ENCODE data around the gene ARHGAP27. TPM values are rescaled to one million over a fixed set of nuclear protein-coding genes. Genes with fewer than 3 reads are reported as not detected.

Gene ARHGAP27
- total RNA-seq, 2 experiments from 2014 or later: 55.5 to 56.8 TPM

DNA sequence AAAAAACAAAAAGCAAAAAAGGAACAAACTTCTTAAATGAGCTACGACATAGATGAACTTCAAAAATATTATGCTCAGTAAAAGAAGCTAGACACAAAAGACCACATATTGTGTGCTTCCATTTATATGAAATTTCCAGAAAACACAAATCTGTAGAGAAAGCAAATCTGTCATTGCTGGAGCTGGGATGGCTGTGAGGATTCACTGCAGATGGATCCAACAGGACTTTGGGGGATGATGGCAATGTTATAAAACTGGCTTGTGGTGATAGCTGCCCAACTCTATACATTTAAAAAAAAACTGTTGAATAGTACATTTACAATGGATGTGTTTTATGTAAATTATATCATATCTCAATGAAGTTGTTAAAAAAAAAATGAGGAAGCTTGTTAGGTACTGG, 63.2 kb downstream of the ARHGAP27 start:
- H3K79me2 ChIP-seq (ENCODE audit: insufficient read depth, low read depth, low read length): no peaks in the 10 kb centered on the region
- intact Hi-C loops (cut with micrococcal nuclease; ENCODE audit: unreplicated experiment): no loop called here
- H3K36me3 ChIP-seq (ENCODE audit: insufficient read depth, low read length): no peaks in the 10 kb centered on the region
- no peaks in the 10 kb centered on the region for H3K9me3 ChIP-seq (ENCODE audit: low read length)
- H3K4me1 ChIP-seq (ENCODE audit: insufficient read depth, low read length, poor library complexity, severe bottlenecking): peaks cover 4% of the 10 kb centered on the region
- no peaks in the 10 kb centered on the region for H4K20me1 ChIP-seq (ENCODE audit: insufficient read depth, low read length)
- TF ChIP-seq, protein P1, sequence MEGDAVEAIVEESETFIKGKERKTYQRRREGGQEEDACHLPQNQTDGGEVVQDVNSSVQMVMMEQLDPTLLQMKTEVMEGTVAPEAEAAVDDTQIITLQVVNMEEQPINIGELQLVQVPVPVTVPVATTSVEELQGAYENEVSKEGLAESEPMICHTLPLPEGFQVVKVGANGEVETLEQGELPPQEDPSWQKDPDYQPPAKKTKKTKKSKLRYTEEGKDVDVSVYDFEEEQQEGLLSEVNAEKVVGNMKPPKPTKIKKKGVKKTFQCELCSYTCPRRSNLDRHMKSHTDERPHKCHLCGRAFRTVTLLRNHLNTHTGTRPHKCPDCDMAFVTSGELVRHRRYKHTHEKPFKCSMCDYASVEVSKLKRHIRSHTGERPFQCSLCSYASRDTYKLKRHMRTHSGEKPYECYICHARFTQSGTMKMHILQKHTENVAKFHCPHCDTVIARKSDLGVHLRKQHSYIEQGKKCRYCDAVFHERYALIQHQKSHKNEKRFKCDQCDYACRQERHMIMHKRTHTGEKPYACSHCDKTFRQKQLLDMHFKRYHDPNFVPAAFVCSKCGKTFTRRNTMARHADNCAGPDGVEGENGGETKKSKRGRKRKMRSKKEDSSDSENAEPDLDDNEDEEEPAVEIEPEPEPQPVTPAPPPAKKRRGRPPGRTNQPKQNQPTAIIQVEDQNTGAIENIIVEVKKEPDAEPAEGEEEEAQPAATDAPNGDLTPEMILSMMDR (conservative IDR thresholded peaks at IDR 0.05; ENCODE audit: low read length): no peak
- no peak overlapping the region for H2AFZ ChIP-seq (ENCODE audit: low read length)
- no peak for DNase-seq (ENCODE audit: low spot score)
- POLR2A ChIA-PET: interaction anchor here (0.5 to 1.0 kb wide), 2 partner anchors 10 to 68 kb away, joined by 3 to 5 read pairs; no protein-coding TSS in a partner anchor
- CTCF ChIA-PET (ENCODE audit: unreplicated experiment): interaction anchor here (1.2 kb wide), 1 partner anchor 16 kb away, joined by 3 read pairs; no protein-coding TSS in a partner anchor
- H3K27ac ChIP-seq (ENCODE audit: low read depth, low read length, poor library complexity, severe bottlenecking): no peak overlapping the region
- no TSS peak for BruUV-seq (replicated peaks)
- no peaks in the 10 kb centered on the region for H3K9me2 ChIP-seq (ENCODE audit: insufficient read depth, low read length)
- H3K4me2 ChIP-seq (ENCODE audit: low read length): no peak overlapping the region
- no peak overlapping the region for H3K4me3 ChIP-seq (ENCODE audit: low read depth, low read length, poor library complexity, severe bottlenecking)

DNA sequence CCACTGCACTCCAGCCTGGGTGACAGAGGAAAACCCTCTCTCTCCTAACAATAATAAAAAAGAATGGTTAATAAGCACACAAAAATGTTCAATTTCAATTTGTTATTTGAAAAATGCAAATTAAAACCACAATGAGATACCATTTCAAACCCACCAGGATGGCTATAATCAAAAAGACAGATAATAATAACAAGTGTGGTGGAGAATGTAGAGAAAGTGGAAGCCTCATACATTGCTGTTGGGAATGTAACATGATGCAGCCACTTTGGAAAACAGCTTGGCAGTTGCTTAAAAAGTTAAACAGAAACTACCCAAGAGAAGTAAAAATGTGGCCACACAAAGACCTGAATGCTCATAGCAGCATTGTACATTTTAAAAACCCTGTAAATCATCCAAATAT, 64.0 kb downstream of the ARHGAP27 start:
- H3K4me2 ChIP-seq (ENCODE audit: low read length): no peak overlapping the region
- POLR2A ChIA-PET: interaction anchor here (0.7 to 1.0 kb wide), 2 partner anchors 9 to 23 kb away, joined by 4 to 5 read pairs; no protein-coding TSS in a partner anchor
- H3K79me2 ChIP-seq (ENCODE audit: insufficient read depth, low read depth, low read length): no peaks in the 10 kb centered on the region
- H3K27ac ChIP-seq (ENCODE audit: low read depth, low read length, poor library complexity, severe bottlenecking): no peak overlapping the region
- TF ChIP-seq, protein P1 (conservative IDR thresholded peaks at IDR 0.05; ENCODE audit: low read length): no peak
- no peak for TF ChIP-seq EZH2phosphoT487 (IDR thresholded peaks at IDR 0.05; ENCODE audit: borderline replicate concordance, low read depth, low read length)
- H4K20me1 ChIP-seq (ENCODE audit: insufficient read depth, low read length): no peaks in the 10 kb centered on the region
- no peak for DNase-seq (ENCODE audit: low spot score)
- no peaks in the 10 kb centered on the region for H3K36me3 ChIP-seq (ENCODE audit: insufficient read depth, low read length)
- intact Hi-C loops (cut with micrococcal nuclease; ENCODE audit: unreplicated experiment): no loop called here
- H2AFZ ChIP-seq (ENCODE audit: low read length): no peak overlapping the region
- no peak overlapping the region for H3K4me3 ChIP-seq (ENCODE audit: low read depth, low read length, poor library complexity, severe bottlenecking)
- peaks cover 6% of the 10 kb centered on the region for H3K4me1 ChIP-seq (ENCODE audit: insufficient read depth, low read length, poor library complexity, severe bottlenecking)
- H3K9me3 ChIP-seq (ENCODE audit: low read length): no peaks in the 10 kb centered on the region
- CTCF ChIA-PET (ENCODE audit: unreplicated experiment): interaction anchor here (1.2 kb wide), 1 partner anchor 17 kb away, joined by 3 read pairs; no protein-coding TSS in a partner anchor
- BruUV-seq (replicated peaks): no TSS peak
- no peaks in the 10 kb centered on the region for H3K9me2 ChIP-seq (ENCODE audit: insufficient read depth, low read length)

DNA sequence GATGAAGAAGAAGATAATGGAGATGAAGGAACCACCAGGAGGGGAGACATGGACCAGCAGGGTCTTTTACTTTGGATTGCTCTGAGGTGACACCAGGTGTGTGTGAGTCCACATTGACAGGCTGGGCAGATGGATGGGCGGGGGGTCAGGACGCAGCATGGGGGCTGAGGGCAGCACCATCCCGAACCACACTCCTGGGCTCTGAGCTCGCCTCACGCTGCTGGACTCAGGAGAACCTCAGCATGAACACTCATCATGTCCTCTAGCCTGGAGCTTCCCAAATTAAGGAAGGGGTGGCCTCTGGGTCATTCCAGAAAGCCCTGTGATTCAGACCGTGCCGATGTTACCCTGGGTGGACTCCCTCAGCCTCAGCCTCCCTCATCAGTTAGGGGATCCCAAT, 65.5 kb downstream of the ARHGAP27 start:
- intact Hi-C loops (cut with micrococcal nuclease; ENCODE audit: unreplicated experiment): no loop called here
- H3K4me3 ChIP-seq (ENCODE audit: low read depth, low read length, poor library complexity, severe bottlenecking): no peak overlapping the region
- CTCF ChIA-PET (ENCODE audit: unreplicated experiment): interaction anchor here (0.9 kb wide), 1 partner anchor 27 kb away, joined by 3 read pairs; no protein-coding TSS in a partner anchor
- BruUV-seq (replicated peaks): no TSS peak
- no peak overlapping the region for H2AFZ ChIP-seq (ENCODE audit: low read length)
- POLR2A ChIA-PET: no interaction called here
- H3K79me2 ChIP-seq (ENCODE audit: insufficient read depth, low read depth, low read length): no peaks in the 10 kb centered on the region
- H3K9me3 ChIP-seq (ENCODE audit: low read length): no peaks in the 10 kb centered on the region
- no peak overlapping the region for H3K4me2 ChIP-seq (ENCODE audit: low read length)
- peaks cover 6% of the 10 kb centered on the region for H3K4me1 ChIP-seq (ENCODE audit: insufficient read depth, low read length, poor library complexity, severe bottlenecking)
- no peaks in the 10 kb centered on the region for H4K20me1 ChIP-seq (ENCODE audit: insufficient read depth, low read length)
- no peak overlapping the region for H3K27ac ChIP-seq (ENCODE audit: low read depth, low read length, poor library complexity, severe bottlenecking)
- no peaks in the 10 kb centered on the region for H3K9me2 ChIP-seq (ENCODE audit: insufficient read depth, low read length)
- no peak for DNase-seq (ENCODE audit: low spot score)
- TF ChIP-seq, protein P1 (conservative IDR thresholded peaks at IDR 0.05; ENCODE audit: low read length): no peak
- H3K36me3 ChIP-seq (ENCODE audit: insufficient read depth, low read length): no peaks in the 10 kb centered on the region

Data from OCI-LY7 (cell line).